Mesothelial cell of epicardium (in vitro differentiated cells): ENCODE results near the gene MATN4. TPM values are rescaled to one million over a fixed set of nuclear protein-coding genes. Genes with fewer than 3 reads are reported as not detected.

Experiments used
- DNase-seq, 2 experiments: peaks; one replicate each; pipeline ENCODE4 v3.0.0; 2021; ENCODE audit warnings: low spot score in 2 of 2; ENCODE audit not compliant: unreplicated experiment in 2 of 2
- H3K27ac Mint-ChIP-seq: 2 replicates; pipeline ENCODE4 v1.8.0; 2021; ENCODE audit warnings: mixed read lengths
- H3K27me3 Mint-ChIP-seq: 2 replicates; pipeline ENCODE4 v1.8.0; 2021; ENCODE audit warnings: low read depth, mixed read lengths
- H3K36me3 Mint-ChIP-seq: 2 replicates; pipeline ENCODE4 v1.8.0; 2021; ENCODE audit warnings: mixed read lengths
- H3K4me1 Mint-ChIP-seq: 2 replicates; pipeline ENCODE4 v1.8.0; 2021; ENCODE audit warnings: mixed read lengths
- H3K4me3 Mint-ChIP-seq: 2 replicates; pipeline ENCODE4 v1.8.0; 2021; ENCODE audit warnings: mild to moderate bottlenecking, moderate library complexity, mixed read lengths
- H3K9me3 Mint-ChIP-seq: 2 replicates; pipeline ENCODE4 v1.8.0; 2021; ENCODE audit warnings: mixed read lengths
- CTCF ChIP-seq: fragments of 200-600 bp; sonication (generic); IDR thresholded peaks from one replicate; pipeline ENCODE4 v1.5.0; 2021; ENCODE audit warnings: antibody characterized with exemption; ENCODE audit not compliant: unreplicated experiment
- total RNA-seq: library from RNA; stranded (reverse); gene quantifications from 3 replicates; pipeline ENCODE4 v1.2.1, GENCODE V29; 2021

MATN4 gene
- total RNA-seq, 1 donor from 2014 or later = not detected

- H3K36me3 Mint-ChIP-seq = no peaks in the 10 kb centered on the region
- H3K27ac Mint-ChIP-seq = no peak overlapping the region
- no peaks in the 10 kb centered on the region for H3K4me1 Mint-ChIP-seq
- H3K27me3 Mint-ChIP-seq = peaks cover 18% of the 10 kb centered on the region
- H3K4me3 Mint-ChIP-seq = no peak overlapping the region
- H3K9me3 Mint-ChIP-seq = no peaks in the 10 kb centered on the region
- no peak for TF ChIP-seq CTCF
- DNase-seq = no peak
These were observed 7.6 kb upstream of the MATN4 start for GRCh38 chr20:45315672-45316071.

- Mint-ChIP-seq H3K4me3 (no peak overlapping the region), H3K27me3 (peaks cover 23% of the 10 kb centered on the region)
These were observed 5.8 kb upstream of the MATN4 start for GRCh38 chr20:45313943-45314342.

GRCh38 chr20:45313065-45313695 is 5.1 kb upstream of the MATN4 start:
- Mint-ChIP-seq H3K27me3 (peaks cover 23% of the 10 kb centered on the region), H3K9me3 (no peaks in the 10 kb centered on the region), H3K4me3 (no peak overlapping the region), H3K36me3 (no peaks in the 10 kb centered on the region), H3K27ac (no peak overlapping the region), H3K4me1 (no peaks in the 10 kb centered on the region)
- no peak for DNase-seq
- no peak for TF ChIP-seq CTCF

More at GRCh38 chr20:45313943-45314342, 5.8 kb upstream of the MATN4 start:
- no peak for DNase-seq
- Mint-ChIP-seq H3K36me3 (no peaks in the 10 kb centered on the region), H3K4me1 (no peaks in the 10 kb centered on the region), H3K9me3 (no peaks in the 10 kb centered on the region), H3K27ac (no peak overlapping the region)
- TF ChIP-seq CTCF = no peak

- Mint-ChIP-seq H3K27ac (no peak overlapping the region), H3K27me3 (peaks cover 24% of the 10 kb centered on the region), H3K36me3 (no peaks in the 10 kb centered on the region), H3K4me3 (no peak overlapping the region), H3K9me3 (no peaks in the 10 kb centered on the region), H3K4me1 (no peaks in the 10 kb centered on the region)
- no peak for DNase-seq
- TF ChIP-seq CTCF = no peak
These were observed 4.1 kb upstream of the MATN4 start for GRCh38 chr20:45312241-45312640.

GRCh38 chr20:45311589-45312211 is 3.6 kb upstream of the MATN4 start:
- Mint-ChIP-seq H3K4me1 (no peaks in the 10 kb centered on the region), H3K4me3 (no peak overlapping the region), H3K27ac (no peak overlapping the region), H3K9me3 (no peaks in the 10 kb centered on the region), H3K27me3 (peaks cover 24% of the 10 kb centered on the region), H3K36me3 (no peaks in the 10 kb centered on the region)
- TF ChIP-seq CTCF = peak; percentile 78
- DNase-seq = peak; percentile 38 to 70
